Motor neuron (in vitro differentiated cells): Measurements from ENCODE around the gene ALDH6A1. TPM values are rescaled to one million over a fixed set of nuclear protein-coding genes. Genes with fewer than 3 reads are reported as not detected.
A peak's percentile ranks its signal among the peaks of the same experiment; 100 is the strongest.

Experiments
- ATAC-seq, 8 experiments: fragments of 200-7000 bp; cut with Tn5 transposase; replicated peaks in 6 of 8; 2 replicates each; pipeline ENCODE4 v1.8.0; 2021; ENCODE audit warnings: mild to moderate bottlenecking in 8 of 8, moderate library complexity in 8 of 8
- H3K27ac ChIP-seq, 2 donors: fragments of 250-450 bp; sonication (Bioruptor Pico); 2 replicates each; pipeline ENCODE4 v1.9.0; 2021; ENCODE audit warnings: antibody characterized with exemption in 2 of 2, mild to moderate bottlenecking in 2 of 2, moderate library complexity in 1 of 2
- H3K4me1 ChIP-seq, 2 donors: fragments of 250-450 bp; sonication (Bioruptor Pico); replicated peaks in 1 of 2; 2 replicates each; pipeline ENCODE4 v1.6.1; 2021; ENCODE audit warnings: antibody characterized with exemption in 2 of 2, mild to moderate bottlenecking in 2 of 2, moderate library complexity in 1 of 2
- H3K4me3 ChIP-seq, 5 donors: fragments of 250-450 bp; sonication (Bioruptor Pico); 2 replicates each; pipeline ENCODE4 v1.9.0; 2021; ENCODE audit warnings: antibody characterized with exemption in 5 of 5, mild to moderate bottlenecking in 5 of 5, moderate library complexity in 4 of 5
- WGBS, 10 experiments: fragments of 450-650 bp; shearing (Covaris generic); methylation state at CpG; one replicate each; pipeline ENCODE4 v1.0.0; 2022; 5-methylcytosine and 5-hydroxymethylcytosine counted together
- in situ Hi-C, 9 experiments: fragments of 400-800 bp; cut with MboI; loops; one replicate each; pipeline ENCODE4 v1.15.0; 2021; ENCODE audit warnings: low sequenced_read_pairs in 9 of 9, low pct_unique_long_range_greater_than_20kb in 2 of 9; ENCODE audit not compliant: unreplicated experiment in 9 of 9
- total RNA-seq, 8 experiments: library from RNA; unstranded; fragments of 300-600 nt; gene quantifications; 2 replicates each; pipeline versions ENCODE4 v1.2.3 to v1.2.4, GENCODE V29; 2022

Gene ALDH6A1
- total RNA-seq, 8 experiments from 2014 or later = 7.6 to 28.2 (median 9.6) TPM

DNA sequence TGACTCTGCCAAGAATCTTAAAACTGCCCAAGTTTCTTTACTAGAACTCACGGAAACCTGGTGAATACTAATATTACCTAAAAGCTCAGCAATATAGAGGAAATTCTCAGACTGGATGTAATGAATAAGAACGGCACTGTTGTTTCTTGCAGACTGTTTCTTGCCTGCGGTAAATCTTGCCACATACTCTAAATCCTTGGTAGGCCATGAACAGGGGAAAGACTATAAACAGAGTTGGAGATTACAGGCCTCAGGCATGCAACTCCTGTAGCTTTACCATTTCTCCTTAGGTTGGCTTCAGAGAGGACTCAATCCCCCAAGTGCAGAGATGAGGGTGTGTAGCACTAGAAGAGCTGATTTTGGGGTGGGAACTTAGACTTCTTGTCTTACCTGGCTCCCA lies 1.1 kb downstream of the ALDH6A1 start:
- peaks cover 5 to 10% of the 10 kb centered on the region in 2 donors for H3K4me1 ChIP-seq
- ATAC-seq = no peak
- H3K4me3 ChIP-seq = peak overlapping the region in 2 of 5 donors; percentile 60 to 66
- in situ Hi-C loops = no loop called here
- WGBS, 10 experiments = 61 to 91% (median 86%) methylated on average over 1 to 3 of the region's 3 CpGs; no CpG with 5 or more reads in 2 of the 10 experiments
- H3K27ac ChIP-seq = no peak overlapping the region

DNA sequence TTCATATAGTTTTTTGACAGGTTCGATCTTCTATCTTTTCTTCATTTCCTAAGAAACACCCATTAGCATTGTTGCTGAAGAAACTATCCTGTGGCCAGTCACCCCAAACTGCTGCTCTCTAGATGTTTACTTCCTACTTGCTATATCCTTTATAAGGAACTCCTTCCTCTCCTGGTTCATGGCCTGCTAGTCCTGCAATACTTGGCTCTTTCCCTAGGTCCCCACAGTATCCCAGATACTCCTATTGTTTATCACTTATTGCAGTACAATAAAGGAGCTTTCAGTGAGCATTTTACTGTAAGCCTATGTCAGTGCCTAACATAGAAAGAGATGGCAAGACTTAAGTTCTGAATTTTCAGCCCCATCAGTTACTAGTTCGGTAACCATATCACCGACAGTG lies 2.8 kb downstream of the ALDH6A1 start:
- Histone ChIP-seq H3K4me3 (no peak overlapping the region), H3K4me1 (peaks cover 5 to 10% of the 10 kb centered on the region in 2 donors), H3K27ac (no peak overlapping the region)
- ATAC-seq = no peak
- in situ Hi-C loops = no loop called here
- 85 to 100% (median 94%) methylated on average over 1 to 3 of the region's 3 CpGs; no CpG with 5 or more reads in 1 of the 10 experiments for WGBS, 10 experiments

DNA sequence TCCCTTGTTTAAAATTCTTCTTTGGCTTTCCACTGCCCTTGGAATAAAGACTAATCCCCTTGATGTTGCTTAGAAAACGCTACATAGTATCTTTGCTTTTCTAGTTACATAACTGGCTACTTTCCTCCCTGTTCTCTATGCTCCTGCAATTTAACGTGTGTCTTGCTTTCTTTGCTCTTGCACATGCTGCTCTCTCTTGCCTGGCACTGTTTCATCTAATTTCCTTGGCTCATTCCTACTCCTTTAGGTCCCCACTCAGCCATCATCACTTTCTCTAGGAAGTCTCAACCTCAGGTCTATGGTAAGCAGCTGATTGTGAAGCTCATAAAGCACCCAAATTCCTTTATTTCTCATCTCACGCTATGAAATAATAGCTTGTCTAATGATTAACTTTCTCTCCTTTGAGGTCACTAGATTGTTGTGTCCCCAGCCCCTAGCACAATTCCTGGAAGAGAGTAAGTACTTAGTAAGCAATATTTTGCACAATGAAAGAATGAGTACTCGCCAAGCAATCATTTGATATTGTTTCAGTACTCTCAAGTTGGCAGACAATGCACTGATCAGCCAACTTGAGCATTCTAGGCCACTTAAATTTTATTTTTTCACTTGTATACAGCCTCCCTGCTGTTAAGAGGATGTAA lies 3.3 kb downstream of the ALDH6A1 start:
- no peak overlapping the region for H3K4me3 ChIP-seq
- H3K27ac ChIP-seq = no peak overlapping the region
- no peak for ATAC-seq
- in situ Hi-C loops = no loop called here
- 31 to 63% (median 43%) methylated on average over 2 to 4 of the region's 4 CpGs for WGBS, 10 experiments
- H3K4me1 ChIP-seq = peaks cover 5 to 9% of the 10 kb centered on the region in 2 donors

- 20 to 82% (median 43%) methylated on average over 1 of the region's 1 CpG; no CpG with 5 or more reads in 7 of the 10 experiments for WGBS, 10 experiments
- no peak overlapping the region for H3K4me3 ChIP-seq
- no peaks in the 10 kb centered on the region for H3K4me1 ChIP-seq
- ATAC-seq = no peak
- in situ Hi-C loops = no loop called here
- H3K27ac ChIP-seq = no peak overlapping the region
Observed at GRCh38 chr14:74077401-74077800, 6.9 kb downstream of the ALDH6A1 start.

DNA sequence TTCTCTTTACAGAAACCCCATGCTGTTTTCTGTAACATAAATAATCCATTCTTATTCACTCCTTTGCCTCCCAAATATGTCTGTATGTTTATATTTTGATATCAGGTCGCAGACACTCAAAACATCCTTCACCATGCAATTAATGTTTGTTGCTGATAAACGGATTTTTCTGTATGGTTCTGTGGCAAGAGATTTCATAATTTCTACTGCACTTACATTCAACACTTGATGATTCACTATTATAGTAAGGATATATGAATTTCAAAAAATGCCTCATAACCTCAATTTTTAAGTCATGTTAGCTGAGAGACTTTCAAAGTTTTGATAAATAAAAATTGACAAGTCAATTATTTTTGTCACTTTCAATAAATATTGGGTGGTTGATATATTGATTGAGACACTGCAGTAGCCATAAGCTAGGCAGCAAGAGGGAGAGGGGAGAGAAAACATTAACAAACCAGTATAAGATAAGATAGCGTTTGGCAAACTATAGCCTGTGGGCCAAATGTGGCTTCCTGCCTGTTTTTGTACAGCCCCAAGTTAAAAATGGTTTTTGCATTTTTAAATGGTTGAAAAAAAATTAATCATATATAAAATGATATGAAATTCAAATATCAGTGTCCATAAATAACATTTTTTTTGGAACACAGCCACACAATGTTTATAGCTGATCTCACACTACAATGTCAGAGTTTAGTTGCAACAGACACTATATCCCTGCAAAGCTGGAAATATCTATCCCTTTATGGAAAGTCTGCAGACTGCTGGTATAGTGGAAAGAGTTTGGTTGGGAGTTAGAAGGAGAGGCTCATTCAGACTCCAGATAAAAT lies 18.3 kb downstream of the ALDH6A1 start:
- in situ Hi-C loops = no loop called here
- Histone ChIP-seq H3K27ac (no peak overlapping the region), H3K4me1 (no peaks in the 10 kb centered on the region), H3K4me3 (no peak overlapping the region)
- ATAC-seq = no peak
- WGBS, 10 experiments = 52 to 100% (median 82%) methylated on average over 2 to 3 of the region's 3 CpGs

GRCh38 chr14:74064883-74065282 lies 19.4 kb downstream of the ALDH6A1 start:
- WGBS, 10 experiments = 74 to 100% (median 89%) methylated on average over 1 to 3 of the region's 3 CpGs
- no peak overlapping the region for H3K27ac ChIP-seq
- ATAC-seq = no peak

DNA sequence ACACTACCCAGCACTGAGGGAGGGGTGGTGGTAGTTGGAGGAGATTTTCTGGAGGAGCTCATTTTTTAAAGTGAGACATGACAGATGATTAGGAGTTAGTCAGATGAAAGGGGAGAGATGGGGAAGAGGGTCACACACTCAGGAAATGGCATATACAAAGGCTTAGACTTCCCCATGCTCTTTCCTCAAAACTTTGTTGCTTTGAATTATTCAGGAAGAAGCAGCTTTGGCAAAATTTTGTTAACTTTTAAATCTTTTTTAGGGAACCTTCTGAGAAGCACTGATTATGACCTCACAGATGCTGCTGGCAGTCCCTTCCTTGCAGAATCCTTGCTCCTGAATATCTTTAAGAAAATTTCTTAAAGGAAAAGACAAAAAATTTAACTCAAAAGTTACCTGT lies 19.8 kb downstream of the ALDH6A1 start:
- Histone ChIP-seq H3K4me1 (no peaks in the 10 kb centered on the region), H3K27ac (no peak overlapping the region), H3K4me3 (no peak overlapping the region)
- no peak for ATAC-seq
- in situ Hi-C loops = no loop called here

More at GRCh38 chr14:74064883-74065282, 19.4 kb downstream of the ALDH6A1 start:
- Histone ChIP-seq H3K4me1 (no peaks in the 10 kb centered on the region), H3K4me3 (no peak overlapping the region)
- in situ Hi-C loops = no loop called here

DNA sequence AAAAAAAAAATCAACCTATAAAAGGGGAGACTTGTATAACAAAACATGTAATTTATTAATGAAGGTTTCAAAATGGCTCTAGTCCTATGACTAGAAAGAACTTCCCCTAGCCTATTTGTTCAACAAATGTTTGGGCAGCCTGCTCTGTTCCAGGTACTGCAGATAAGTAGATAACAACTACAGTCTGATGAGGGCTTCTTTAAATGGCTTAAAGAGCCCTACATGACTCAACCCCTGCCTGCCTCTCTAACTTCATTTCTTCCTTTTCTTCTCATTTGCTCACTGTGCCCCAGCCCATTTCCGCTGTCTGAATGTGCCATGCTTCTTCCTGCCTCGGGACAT lies 21.5 kb downstream of the ALDH6A1 start:
- ATAC-seq = no peak
- H3K27ac ChIP-seq = no peak overlapping the region
- no peaks in the 10 kb centered on the region for H3K4me1 ChIP-seq
- in situ Hi-C loops = no loop called here
- WGBS, 10 experiments = 75 to 100% (median 89%) methylated on average over 1 to 2 of the region's 2 CpGs; no CpG with 5 or more reads in 5 of the 10 experiments
- no peak overlapping the region for H3K4me3 ChIP-seq

DNA sequence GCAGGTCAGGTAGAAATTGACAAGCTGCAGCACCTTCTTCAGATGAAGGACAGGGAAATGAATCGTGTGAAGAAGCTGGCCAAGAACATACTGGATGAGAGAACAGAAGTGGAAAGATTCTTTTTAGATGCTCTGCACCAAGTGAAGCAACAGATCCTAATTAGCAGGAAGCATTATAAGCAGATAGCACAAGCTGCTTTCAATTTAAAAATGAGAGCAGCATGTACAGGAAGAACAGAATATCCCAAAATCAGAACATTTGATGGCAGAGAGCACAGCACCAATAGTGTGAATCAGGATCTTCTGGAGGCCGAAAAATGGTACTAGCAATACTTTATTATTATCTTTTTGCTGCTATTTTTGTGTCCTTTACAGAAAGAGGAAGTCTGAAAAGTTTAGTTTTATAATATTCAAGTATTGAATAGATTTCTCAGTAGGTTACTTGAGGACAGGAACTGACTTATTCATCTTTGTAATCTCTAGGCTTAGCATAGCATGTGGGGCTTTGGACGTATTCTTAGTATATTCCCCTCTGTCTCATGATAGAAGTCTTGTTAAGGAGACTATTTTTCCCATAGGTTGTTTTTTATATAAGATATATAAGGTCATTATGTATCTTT lies 34.3 kb downstream of the ALDH6A1 start:
- in situ Hi-C loops = no loop called here
- H3K27ac ChIP-seq = no peak overlapping the region
- WGBS, 10 experiments = 0 to 92% (median 57%) methylated on average over 1 to 3 of the region's 3 CpGs
- H3K4me3 ChIP-seq = no peak overlapping the region
- no peaks in the 10 kb centered on the region for H3K4me1 ChIP-seq
- ATAC-seq = no peak

DNA sequence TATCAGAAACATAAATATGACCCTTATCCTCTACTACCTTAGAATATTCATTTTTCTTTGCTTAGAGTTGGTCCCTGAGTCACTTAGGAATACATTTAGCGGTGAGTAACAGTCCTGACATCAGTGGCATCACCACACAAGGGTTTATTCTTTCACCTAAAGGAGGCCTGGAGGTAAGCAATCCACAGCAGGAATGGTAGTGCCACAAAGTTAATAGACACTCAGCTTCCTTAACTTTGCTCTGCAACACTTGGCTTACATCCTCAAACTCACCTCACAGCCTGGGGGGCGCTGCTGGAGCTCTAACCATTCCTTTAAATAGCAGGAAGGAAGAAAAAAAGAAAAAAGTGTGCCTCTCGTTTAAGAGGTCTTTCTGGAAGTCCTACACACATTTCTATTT lies 36.0 kb downstream of the ALDH6A1 start:
- no peak overlapping the region for H3K4me3 ChIP-seq
- in situ Hi-C loops = no loop called here
- peak in 1 of 8 experiments; percentile 53 for ATAC-seq
- WGBS, 10 experiments = 17 to 88% (median 39%) methylated on average over 1 to 3 of the region's 3 CpGs
- H3K4me1 ChIP-seq = no peaks in the 10 kb centered on the region
- H3K27ac ChIP-seq = no peak overlapping the region

- ATAC-seq = peak in 2 of 8 experiments; percentile 68 to 85
- H3K4me1 ChIP-seq = no peaks in the 10 kb centered on the region
- no peak overlapping the region for H3K27ac ChIP-seq
- WGBS, 10 experiments = 83 to 100% (median 96%) methylated on average over 1 to 4 of the region's 4 CpGs; no CpG with 5 or more reads in 7 of the 10 experiments
- no peak overlapping the region for H3K4me3 ChIP-seq
- in situ Hi-C loops = no loop called here
Observed at GRCh38 chr14:74045522-74045921, 38.7 kb downstream of the ALDH6A1 start.

DNA sequence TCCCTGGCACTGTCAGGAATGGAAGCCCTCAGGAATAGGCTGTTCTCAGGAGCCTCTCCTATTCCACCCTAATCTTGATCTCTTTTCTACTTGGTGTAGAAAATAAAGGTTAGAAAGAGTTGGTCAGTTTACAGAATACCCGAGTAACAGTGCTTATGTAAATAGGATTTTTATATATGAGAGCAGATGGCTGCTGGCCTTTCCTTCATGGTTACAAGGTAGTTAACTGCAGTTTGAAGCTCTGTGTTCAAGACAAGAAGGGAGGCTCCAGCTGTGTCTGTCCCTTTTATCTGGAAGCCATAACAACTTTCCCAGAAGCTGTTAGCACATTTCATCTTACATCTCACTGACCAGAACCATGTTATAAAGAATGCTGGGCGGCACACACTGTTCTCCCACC lies 42.0 kb downstream of the ALDH6A1 start:
- H3K4me3 ChIP-seq = no peak overlapping the region
- ATAC-seq = no peak
- 37 to 76% (median 54%) methylated on average over 1 to 2 of the region's 2 CpGs; no CpG with 5 or more reads in 4 of the 10 experiments for WGBS, 10 experiments
- no peak overlapping the region for H3K27ac ChIP-seq
- no peaks in the 10 kb centered on the region for H3K4me1 ChIP-seq
- in situ Hi-C loops = no loop called here

- in situ Hi-C loops = no loop called here
- no peak overlapping the region for H3K27ac ChIP-seq
- 29 to 88% (median 58%) methylated on average over 2 to 3 of the region's 3 CpGs; no CpG with 5 or more reads in 1 of the 10 experiments for WGBS, 10 experiments
- no peaks in the 10 kb centered on the region for H3K4me1 ChIP-seq
- peak in 3 of 8 experiments; percentile 55 to 72 (median 72) for ATAC-seq
- H3K4me3 ChIP-seq = no peak overlapping the region
Observed at GRCh38 chr14:74038020-74038859, 46.0 kb downstream of the ALDH6A1 start.
